Transverse colon (tissue), 4 donors: ENCODE results near the gene NBPF26.
"Not testable (repeated sequence)": the region's sequence is repeated elsewhere in the genome, so short reads cannot be mapped to it uniquely, and the experiment has no call there.

Experiments
- EP300 ChIP-seq: sonication (generic); formaldehyde crosslinking; IDR thresholded peaks from one replicate; pipeline ENCODE4 v1.6.1; 2017; ENCODE audit warnings: antibody characterized with exemption, low read depth
- POLR2A ChIP-seq: fragments of 450-650 bp; IDR thresholded peaks from one replicate; pipeline ENCODE4 v1.6.1; 2016; ENCODE audit warnings: antibody characterized with exemption, mild to moderate bottlenecking, moderate library complexity
- POLR2AphosphoS5 ChIP-seq, 3 donors: sonication (generic); formaldehyde crosslinking; IDR thresholded peaks; one replicate each; pipeline ENCODE4 v1.6.1; 2016; ENCODE audit warnings: antibody characterized with exemption in 3 of 3
- TF ChIP-seq, protein P1 (sequence below), 5 experiments: fragments of 200-600 bp in 3 of 5; fragments of 450-650 bp in 2 of 5; sonication (generic) in 3 of 5; IDR thresholded peaks; 1 replicate in 2 of 5; 2 replicates in 3 of 5; pipeline ENCODE4 v1.5.1; 2016 to 2017; ENCODE audit warnings: antibody characterized with exemption in 5 of 5, inconsistent platforms in 3 of 5, mild to moderate bottlenecking in 2 of 5, moderate library complexity in 1 of 5

DNA sequence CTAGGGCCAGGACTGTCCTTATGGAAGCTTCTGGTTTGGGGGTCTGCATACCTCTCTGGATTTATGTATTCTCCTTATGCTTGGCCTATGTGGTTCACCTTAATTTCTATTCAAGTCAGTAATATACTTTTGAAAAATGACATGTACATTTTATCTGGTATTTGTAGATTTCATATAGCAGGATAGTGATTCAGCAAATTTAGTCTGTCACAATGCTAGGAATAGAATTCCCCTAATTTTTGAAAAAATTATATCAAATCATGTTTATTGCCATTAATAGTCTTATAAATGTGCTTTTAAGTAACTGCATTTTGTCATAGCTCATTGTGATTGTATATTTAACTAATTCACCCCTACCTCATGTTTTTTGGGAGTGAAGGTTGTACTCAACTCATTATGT lies 158.2 kb downstream of the NBPF26 start:
- TF ChIP-seq, protein P1, sequence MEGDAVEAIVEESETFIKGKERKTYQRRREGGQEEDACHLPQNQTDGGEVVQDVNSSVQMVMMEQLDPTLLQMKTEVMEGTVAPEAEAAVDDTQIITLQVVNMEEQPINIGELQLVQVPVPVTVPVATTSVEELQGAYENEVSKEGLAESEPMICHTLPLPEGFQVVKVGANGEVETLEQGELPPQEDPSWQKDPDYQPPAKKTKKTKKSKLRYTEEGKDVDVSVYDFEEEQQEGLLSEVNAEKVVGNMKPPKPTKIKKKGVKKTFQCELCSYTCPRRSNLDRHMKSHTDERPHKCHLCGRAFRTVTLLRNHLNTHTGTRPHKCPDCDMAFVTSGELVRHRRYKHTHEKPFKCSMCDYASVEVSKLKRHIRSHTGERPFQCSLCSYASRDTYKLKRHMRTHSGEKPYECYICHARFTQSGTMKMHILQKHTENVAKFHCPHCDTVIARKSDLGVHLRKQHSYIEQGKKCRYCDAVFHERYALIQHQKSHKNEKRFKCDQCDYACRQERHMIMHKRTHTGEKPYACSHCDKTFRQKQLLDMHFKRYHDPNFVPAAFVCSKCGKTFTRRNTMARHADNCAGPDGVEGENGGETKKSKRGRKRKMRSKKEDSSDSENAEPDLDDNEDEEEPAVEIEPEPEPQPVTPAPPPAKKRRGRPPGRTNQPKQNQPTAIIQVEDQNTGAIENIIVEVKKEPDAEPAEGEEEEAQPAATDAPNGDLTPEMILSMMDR (IDR thresholded peaks at IDR 0.05): not testable (repeated sequence)
- TF ChIP-seq POLR2AphosphoS5 (IDR thresholded peaks at IDR 0.05); POLR2A; EP300: not testable (repeated sequence)
